Panc1 (cell line): Measurements from ENCODE around the gene WNT3. TPM values are rescaled to one million over a fixed set of nuclear protein-coding genes. Genes with fewer than 3 reads are reported as not detected.

ENCODE experiments used
- ATAC-seq: fragments of 200-7000 bp; cut with Tn5 transposase; 2 replicates; pipeline ENCODE4 v1.9.1; 2020; ENCODE audit warnings: mild to moderate bottlenecking, moderate library complexity
- BruUV-seq: library from RNA; stranded (reverse); fragments of 400-500 nt; replicated peaks from 2 replicates; lab custom pipeline; 2021; lab: Mats Ljungman, UMichigan
- CTCF ChIA-PET: fragments of 300-600 bp; sonication (Branson Sonifier 250); formaldehyde crosslinking; loops from one replicate; lab custom pipeline; 2022; ENCODE audit warnings: antibody characterized with exemption; lab: Charles Lee
- POLR2A ChIA-PET: fragments of 300-600 bp; sonication (Branson Sonifier 250); formaldehyde crosslinking; loops from one replicate; lab custom pipeline; 2022; ENCODE audit warnings: antibody characterized with exemption; lab: Charles Lee
- DNase-seq: peaks from one replicate; pipeline ENCODE4 v3.0.0-alpha.2; 2010; ENCODE audit warnings: low read depth, low spot score
- H3K27ac ChIP-seq: 2 replicates; pipeline ENCODE4 v1.5.1; 2011; ENCODE audit warnings: mild to moderate bottlenecking, low read length, inconsistent platforms
- H3K27me3 ChIP-seq: fragments of 200-500 bp; sonication (Bioruptor generic); 2 replicates; pipeline ENCODE4 v1.6.0; 2014; ENCODE audit warnings: low read length, inconsistent platforms; ENCODE audit not compliant: control insufficient read depth, insufficient read depth
- H3K36me3 ChIP-seq: fragments of 200-500 bp; sonication (Bioruptor generic); 2 replicates; pipeline ENCODE4 v1.5.1; 2014; ENCODE audit warnings: inconsistent platforms, mild to moderate bottlenecking, low read length, moderate library complexity; ENCODE audit not compliant: control insufficient read depth, insufficient read depth
- H3K4me1 ChIP-seq: 2 replicates; pipeline ENCODE4 v1.5.1; 2011; ENCODE audit warnings: inconsistent platforms, mild to moderate bottlenecking, low read length, moderate library complexity; ENCODE audit not compliant: control insufficient read depth, insufficient read depth
- H3K4me3 ChIP-seq, 2 experiments: 2 replicates each; pipeline ENCODE4 v1.5.1; 2011 to 2012; ENCODE audit warnings: low read depth in 2 of 2, low read length in 2 of 2, mild to moderate bottlenecking in 2 of 2, inconsistent platforms in 1 of 2, moderate library complexity in 1 of 2
- H3K9me3 ChIP-seq: fragments of 200-500 bp; sonication (Bioruptor generic); 2 replicates; pipeline ENCODE4 v1.5.1; 2014; ENCODE audit warnings: low read depth, mild to moderate bottlenecking, inconsistent platforms, low read length, moderate library complexity; ENCODE audit not compliant: control insufficient read depth, insufficient read depth
- POLR2AphosphoS5 ChIP-seq: IDR thresholded peaks from 2 replicates; pipeline ENCODE4 v1.6.1; 2012; ENCODE audit warnings: mild to moderate bottlenecking, low read depth, low read length, moderate library complexity
- SIN3A ChIP-seq: IDR thresholded peaks from 2 replicates; pipeline ENCODE4 v1.6.1; 2012; ENCODE audit warnings: low read depth, mild to moderate bottlenecking, low read length, moderate library complexity, borderline replicate concordance; ENCODE audit not compliant: insufficient read depth
- TCF7L2 ChIP-seq: IDR thresholded peaks from 2 replicates; pipeline ENCODE4 v1.6.1; 2011; ENCODE audit warnings: mild to moderate bottlenecking, low read depth, low read length, inconsistent platforms
- in situ Hi-C: cut with HindIII; loops from 2 replicates; pipeline ENCODE4 v1.10.0; 2016; ENCODE audit warnings: low sequenced_read_pairs, low pct_unique_long_range_greater_than_20kb
- intact Hi-C: fragments of 100-400 bp; cut with micrococcal nuclease; formaldehyde crosslinking; loops from one replicate; pipeline ENCODE4 v1.10.0; 2022; ENCODE audit not compliant: unreplicated experiment
- total RNA-seq: library from RNA; stranded (reverse); gene quantifications from one replicate; pipeline ENCODE4 v1.2.1, GENCODE V29; 2021; ENCODE audit not compliant: unreplicated experiment
- TF ChIP-seq, protein P1 (sequence below), 2 experiments: IDR thresholded peaks; 2 replicates each; pipeline ENCODE4 v1.6.1; 2011 to 2012; ENCODE audit warnings: low read depth in 2 of 2, control low read depth in 1 of 2, low read length in 1 of 2, mild to moderate bottlenecking in 1 of 2, moderate library complexity in 1 of 2; ENCODE audit not compliant: insufficient read depth in 1 of 2
- TF ChIP-seq, protein P2 (sequence below): fragments of 450-650 bp; IDR thresholded peaks from 2 replicates; pipeline ENCODE4 v1.5.1; 2017; ENCODE audit warnings: mild to moderate bottlenecking

WNT3 gene
- total RNA-seq, 1 experiment from 2014 or later = 3.4 TPM

DNA sequence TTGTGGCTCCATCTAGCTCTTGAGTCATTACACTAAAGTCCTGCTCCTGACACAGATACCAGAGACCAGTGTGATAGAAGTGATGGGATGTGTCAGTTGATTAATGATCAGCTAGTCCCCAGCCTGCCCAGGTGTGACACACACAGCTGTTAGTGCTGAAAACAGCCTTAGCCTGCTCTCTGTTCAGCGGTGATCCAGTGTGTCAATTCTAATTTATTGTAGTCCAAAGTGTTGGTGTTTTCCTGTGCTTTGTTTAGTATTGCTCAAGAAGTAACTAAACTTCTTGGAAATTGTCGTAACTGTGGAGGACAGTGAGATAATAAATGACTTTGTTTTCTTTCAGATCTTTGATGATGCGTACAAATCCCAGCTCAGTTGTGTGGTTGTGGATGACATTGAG is 92.3 kb downstream of the WNT3 start:
- intact Hi-C loops = no loop called here
- no peaks in the 10 kb centered on the region for H3K4me1 ChIP-seq
- ChIA-PET CTCF (no interaction called here), POLR2A (no interaction called here)
- ATAC-seq (no peak), DNase-seq (no peak)
- peaks cover 6% of the 10 kb centered on the region; the same call in 1 of the 2 replicates for H3K36me3 ChIP-seq
- H3K27me3 ChIP-seq = no peaks in the 10 kb centered on the region
- in situ Hi-C loops = no loop called here
- H3K4me3 ChIP-seq = no peak overlapping the region
- TF ChIP-seq POLR2AphosphoS5 = no peak
- TF ChIP-seq, protein P1, sequence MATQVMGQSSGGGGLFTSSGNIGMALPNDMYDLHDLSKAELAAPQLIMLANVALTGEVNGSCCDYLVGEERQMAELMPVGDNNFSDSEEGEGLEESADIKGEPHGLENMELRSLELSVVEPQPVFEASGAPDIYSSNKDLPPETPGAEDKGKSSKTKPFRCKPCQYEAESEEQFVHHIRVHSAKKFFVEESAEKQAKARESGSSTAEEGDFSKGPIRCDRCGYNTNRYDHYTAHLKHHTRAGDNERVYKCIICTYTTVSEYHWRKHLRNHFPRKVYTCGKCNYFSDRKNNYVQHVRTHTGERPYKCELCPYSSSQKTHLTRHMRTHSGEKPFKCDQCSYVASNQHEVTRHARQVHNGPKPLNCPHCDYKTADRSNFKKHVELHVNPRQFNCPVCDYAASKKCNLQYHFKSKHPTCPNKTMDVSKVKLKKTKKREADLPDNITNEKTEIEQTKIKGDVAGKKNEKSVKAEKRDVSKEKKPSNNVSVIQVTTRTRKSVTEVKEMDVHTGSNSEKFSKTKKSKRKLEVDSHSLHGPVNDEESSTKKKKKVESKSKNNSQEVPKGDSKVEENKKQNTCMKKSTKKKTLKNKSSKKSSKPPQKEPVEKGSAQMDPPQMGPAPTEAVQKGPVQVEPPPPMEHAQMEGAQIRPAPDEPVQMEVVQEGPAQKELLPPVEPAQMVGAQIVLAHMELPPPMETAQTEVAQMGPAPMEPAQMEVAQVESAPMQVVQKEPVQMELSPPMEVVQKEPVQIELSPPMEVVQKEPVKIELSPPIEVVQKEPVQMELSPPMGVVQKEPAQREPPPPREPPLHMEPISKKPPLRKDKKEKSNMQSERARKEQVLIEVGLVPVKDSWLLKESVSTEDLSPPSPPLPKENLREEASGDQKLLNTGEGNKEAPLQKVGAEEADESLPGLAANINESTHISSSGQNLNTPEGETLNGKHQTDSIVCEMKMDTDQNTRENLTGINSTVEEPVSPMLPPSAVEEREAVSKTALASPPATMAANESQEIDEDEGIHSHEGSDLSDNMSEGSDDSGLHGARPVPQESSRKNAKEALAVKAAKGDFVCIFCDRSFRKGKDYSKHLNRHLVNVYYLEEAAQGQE (IDR thresholded peaks at IDR 0.05; ENCODE audit: insufficient read depth in 1 of 2, low read depth in 2 of 2, low read length in 1 of 2) = no peak
- TF ChIP-seq, protein P2, sequence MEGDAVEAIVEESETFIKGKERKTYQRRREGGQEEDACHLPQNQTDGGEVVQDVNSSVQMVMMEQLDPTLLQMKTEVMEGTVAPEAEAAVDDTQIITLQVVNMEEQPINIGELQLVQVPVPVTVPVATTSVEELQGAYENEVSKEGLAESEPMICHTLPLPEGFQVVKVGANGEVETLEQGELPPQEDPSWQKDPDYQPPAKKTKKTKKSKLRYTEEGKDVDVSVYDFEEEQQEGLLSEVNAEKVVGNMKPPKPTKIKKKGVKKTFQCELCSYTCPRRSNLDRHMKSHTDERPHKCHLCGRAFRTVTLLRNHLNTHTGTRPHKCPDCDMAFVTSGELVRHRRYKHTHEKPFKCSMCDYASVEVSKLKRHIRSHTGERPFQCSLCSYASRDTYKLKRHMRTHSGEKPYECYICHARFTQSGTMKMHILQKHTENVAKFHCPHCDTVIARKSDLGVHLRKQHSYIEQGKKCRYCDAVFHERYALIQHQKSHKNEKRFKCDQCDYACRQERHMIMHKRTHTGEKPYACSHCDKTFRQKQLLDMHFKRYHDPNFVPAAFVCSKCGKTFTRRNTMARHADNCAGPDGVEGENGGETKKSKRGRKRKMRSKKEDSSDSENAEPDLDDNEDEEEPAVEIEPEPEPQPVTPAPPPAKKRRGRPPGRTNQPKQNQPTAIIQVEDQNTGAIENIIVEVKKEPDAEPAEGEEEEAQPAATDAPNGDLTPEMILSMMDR = no peak
- TF ChIP-seq TCF7L2 = no peak
- TF ChIP-seq SIN3A = no peak
- no peaks in the 10 kb centered on the region for H3K9me3 ChIP-seq
- no TSS peak for BruUV-seq
- H3K27ac ChIP-seq = no peak overlapping the region

DNA sequence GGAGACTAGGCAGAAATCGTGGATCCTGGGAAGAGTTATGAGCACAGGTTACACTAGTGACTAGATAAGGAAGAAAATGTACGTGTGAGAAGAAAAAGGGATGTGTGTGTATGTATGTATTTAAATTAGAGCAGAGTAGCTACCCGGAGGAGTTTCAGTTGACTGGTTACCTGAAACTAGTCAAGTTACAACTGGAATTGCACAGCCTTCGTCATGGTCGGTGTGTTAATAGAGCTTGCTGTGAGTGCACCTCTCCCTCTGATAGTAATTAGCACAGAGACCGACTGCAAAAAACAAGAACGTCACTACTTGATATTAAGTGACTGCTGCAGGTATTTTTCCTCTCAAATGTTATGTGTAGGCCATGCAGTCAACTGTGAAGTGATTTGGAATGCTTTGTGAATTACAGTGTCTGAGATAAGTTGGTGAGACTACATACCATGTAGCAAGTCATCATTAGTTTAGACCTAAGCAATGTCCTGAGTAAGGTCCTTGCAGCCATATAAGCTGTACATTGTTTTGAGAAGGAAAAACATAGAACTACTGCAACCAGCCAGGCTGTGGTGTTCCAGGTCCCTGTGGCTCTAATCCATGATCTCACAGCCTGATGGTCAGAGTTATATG is 95.7 kb downstream of the WNT3 start:
- CTCF ChIA-PET = no interaction called here
- Histone ChIP-seq H3K4me1 (no peaks in the 10 kb centered on the region), H3K9me3 (no peaks in the 10 kb centered on the region), H3K27me3 (no peaks in the 10 kb centered on the region), H3K36me3 (no peaks in the 10 kb centered on the region; the same call in 1 of the 2 replicates), H3K4me3 (no peak overlapping the region), H3K27ac (no peak overlapping the region)
- in situ Hi-C loops (no loop called here), intact Hi-C loops (no loop called here)
- TF ChIP-seq SIN3A (no peak), TCF7L2 (no peak), POLR2AphosphoS5 (no peak)
- TF ChIP-seq, protein P2 = no peak
- TF ChIP-seq, protein P1 (IDR thresholded peaks at IDR 0.05; ENCODE audit: insufficient read depth in 1 of 2, low read depth in 2 of 2, low read length in 1 of 2) = no peak
- no TSS peak for BruUV-seq
- ATAC-seq (no peak), DNase-seq (no peak)
- POLR2A ChIA-PET = no interaction called here
